HG02852 (cell line): ENCODE data around the gene FRAS1.
"Not testable (repeated sequence)": the region's sequence is repeated elsewhere in the genome, so short reads cannot be mapped to it uniquely, and the experiment has no call there.

Source experiments
- ATAC-seq: cut with Tn5 transposase; IDR thresholded peaks from one replicate; pipeline ENCODE4 v1.9.1; 2021; ENCODE audit warnings: mild to moderate bottlenecking, moderate library complexity; ENCODE audit not compliant: unreplicated experiment

Gene FRAS1

GRCh38 chr4:78482281-78482680 lies 425.2 kb downstream of the FRAS1 start:
- ATAC-seq = no peak

- no peak for ATAC-seq
Measured at GRCh38 chr4:78483811-78484210, 426.7 kb downstream of the FRAS1 start.

- no peak for ATAC-seq
Measured at GRCh38 chr4:78484574-78484973, 427.5 kb downstream of the FRAS1 start.

DNA sequence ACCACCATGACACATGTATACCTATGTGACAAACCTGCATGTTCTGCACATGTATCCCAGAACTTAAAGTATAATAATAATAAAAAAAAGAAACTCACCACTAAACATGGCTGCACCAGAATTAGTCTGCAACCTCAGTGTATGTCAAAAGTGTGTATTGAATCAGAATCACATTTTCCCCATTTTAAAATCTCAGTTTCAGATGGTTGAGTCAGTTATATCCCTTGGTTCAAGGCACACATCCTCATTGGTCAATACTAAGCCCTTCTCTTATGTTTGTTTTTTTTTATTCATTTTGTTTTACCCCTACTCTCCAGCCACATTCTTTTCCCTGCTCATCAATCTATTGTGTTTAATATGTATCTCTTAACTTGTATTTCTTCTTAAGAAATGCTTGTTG lies 436.6 kb downstream of the FRAS1 start:
- ATAC-seq = no peak

DNA sequence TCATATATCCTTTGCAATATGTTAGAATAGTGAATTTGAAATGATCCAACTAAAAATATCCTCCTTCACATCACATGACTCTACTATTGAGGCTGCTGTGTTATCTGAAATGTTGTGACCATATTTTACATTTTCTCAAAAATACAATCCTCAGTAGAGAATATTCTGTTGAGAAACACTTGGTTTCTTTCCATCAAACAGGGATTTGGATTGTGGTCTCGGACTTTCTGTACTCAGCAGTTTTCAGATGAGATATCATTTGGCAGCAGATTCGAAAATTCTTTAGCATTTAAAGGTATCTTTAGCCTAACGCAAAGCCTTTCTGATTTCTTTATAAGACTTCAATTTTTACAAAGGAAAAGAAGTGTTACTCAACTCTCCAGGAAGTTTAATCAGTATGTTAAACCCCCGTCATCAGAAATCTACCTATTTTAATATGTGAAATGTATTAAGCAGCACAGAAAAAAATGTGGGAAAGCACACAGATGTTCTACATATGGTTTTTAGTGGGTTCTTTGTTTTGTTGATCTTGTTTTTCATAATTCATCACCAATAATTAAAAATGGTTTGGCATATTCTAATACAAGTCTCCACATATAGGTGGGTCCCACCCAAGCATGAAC lies 439.0 kb downstream of the FRAS1 start:
- ATAC-seq = no peak

GRCh38 chr4:78506260-78506659 lies 449.1 kb downstream of the FRAS1 start:
- ATAC-seq = not testable (repeated sequence)

DNA sequence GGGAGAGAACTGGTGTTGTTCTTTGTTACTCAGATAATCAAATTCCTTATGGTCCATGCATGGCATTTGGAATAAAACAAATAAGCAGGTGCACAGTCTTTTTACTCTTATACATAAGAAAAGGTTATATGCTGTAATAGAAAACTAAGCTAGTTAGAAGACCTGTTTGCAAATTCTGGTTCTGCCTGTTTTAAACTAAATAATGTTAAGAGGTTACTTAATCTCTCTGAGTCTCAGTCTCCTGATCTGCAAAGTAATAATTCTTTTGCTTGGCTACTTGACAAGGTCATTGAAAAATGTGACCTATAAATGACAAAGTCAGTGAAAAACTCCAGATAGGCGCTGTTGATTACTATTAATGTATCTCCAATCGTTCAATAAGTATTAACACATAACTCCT lies 451.9 kb downstream of the FRAS1 start:
- ATAC-seq = no peak

DNA sequence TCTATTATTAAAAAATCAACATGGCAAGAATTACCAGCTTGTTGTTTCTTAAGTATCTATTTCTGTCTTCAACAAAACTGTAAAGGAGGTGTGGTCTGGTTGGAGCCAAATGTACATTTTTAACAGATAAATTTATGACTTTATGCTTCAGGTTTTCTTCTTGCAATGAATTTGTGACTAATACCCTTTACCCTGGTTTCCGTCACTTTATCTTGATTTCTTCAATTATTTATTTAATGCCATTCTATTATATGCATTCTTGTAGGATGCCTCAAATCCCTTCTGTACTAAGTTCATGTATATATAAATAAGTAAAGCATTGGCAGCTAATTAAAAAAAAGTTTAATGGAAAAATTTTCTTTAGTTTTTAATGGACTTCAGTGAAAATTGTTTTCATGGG lies 453.0 kb downstream of the FRAS1 start:
- no peak for ATAC-seq

GRCh38 chr4:78510681-78511080 lies 453.6 kb downstream of the FRAS1 start:
- ATAC-seq = no peak

- no peak for ATAC-seq
Measured at GRCh38 chr4:78512357-78512920, 455.3 kb downstream of the FRAS1 start.

DNA sequence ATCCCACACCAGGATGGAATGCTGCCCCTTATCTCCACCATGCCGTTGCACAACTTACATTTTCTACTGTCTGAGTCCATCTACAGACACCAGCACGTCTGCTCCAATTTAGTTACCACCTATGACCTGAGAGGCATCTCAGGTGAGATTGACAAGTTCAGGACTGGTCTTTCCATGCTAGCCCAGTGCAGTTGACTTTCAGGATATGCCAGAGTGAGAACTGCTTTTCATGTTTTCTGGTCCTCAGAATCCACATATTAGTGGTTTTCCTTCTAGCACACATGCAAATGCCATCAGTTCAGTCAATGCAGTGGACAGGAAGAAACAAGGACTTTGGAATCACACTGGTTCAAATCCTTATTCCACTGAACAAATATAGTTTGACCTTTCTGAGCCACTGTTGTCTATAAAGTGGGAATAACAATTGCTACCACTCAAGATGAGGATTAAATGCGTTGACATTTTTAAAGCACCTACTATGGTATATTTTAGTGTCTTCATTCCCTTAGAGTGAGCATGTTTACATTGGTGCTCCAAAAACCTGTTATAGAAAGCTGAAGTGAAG lies 456.4 kb downstream of the FRAS1 start:
- no peak for ATAC-seq

DNA sequence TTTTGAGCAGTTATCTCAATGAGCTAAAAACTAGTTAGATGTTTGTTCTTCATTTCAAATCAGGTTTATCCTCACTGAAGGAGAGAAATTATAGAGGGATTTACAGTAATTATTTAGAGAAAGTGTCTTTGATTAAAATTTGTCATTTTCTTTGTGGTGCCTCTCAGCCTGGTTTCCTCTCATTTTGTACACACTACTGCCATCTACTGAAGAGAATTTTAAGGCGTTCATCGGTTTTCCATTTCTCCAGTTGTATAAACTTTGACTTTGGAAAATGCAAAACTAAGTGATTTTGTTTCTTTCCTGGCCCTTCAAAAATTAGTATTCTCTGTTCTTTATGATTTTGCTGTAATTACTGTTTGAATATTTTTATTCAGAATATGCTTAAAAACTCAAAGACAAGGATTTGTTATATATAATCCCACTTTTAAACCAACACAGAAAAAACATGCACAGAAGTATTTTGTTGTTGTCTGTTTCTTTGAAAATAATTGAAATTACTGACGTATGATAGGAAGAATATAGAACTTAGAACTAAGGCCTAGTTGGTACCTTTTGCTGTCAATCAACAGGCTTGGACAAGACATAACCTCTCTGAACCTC lies 460.0 kb downstream of the FRAS1 start:
- ATAC-seq = no peak

DNA sequence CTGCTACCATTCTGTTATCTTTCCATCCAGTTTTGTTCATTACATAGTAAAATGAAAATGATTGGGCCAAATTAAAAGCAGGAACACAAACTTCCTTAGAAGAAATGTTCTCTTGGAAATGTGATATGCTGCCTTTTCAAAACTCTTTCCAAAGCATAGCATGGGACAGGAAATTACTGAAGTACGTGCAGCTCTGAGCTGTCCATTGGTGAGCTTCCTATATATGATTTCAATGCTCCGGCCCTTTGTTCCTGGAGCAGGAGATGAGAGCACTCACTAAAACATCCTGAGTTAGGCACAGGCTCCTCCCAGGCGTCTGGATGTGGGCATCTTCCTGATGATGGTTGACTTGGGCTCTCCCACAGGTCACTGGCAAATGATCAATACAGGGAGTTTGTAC lies 461.4 kb downstream of the FRAS1 start:
- ATAC-seq = no peak

DNA sequence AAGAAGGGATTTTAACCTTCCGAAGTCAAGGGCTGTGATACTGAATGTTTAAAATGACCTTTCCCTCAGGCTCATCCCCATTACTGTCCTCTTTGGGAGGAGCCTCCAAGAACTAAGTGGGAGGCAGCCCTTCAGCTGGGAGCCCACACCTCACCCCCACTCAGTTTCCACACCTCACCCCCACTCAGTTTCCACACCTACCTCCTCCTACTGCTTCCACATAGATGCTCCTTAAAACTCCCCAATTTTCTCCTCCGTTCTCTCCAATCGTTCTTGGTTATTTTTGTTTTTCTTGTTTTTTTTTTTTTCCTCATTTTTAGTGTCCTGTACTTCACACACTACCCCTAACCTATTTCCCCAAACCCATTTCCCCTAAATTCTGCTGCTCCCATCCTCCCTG lies 462.8 kb downstream of the FRAS1 start:
- ATAC-seq = no peak

GRCh38 chr4:78520808-78521226 lies 463.7 kb downstream of the FRAS1 start:
- no peak for ATAC-seq

DNA sequence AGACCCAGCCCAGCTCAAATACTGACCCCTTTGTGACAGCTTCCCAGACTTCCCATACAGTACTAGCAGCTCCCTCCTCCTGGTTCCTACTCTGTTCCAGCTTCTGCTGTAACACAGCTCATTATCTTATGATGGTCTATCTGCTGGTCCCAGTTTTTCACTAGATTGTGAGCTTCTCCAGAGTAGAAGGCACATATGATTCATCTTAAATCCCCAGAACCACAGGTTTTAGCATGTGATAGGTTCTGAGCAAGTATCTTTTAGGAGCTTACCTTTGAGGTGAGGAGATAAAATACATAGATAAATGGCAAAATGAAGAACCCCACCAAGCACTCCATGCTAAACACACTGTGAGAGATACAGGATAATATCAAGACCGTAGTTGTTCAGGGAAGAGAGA lies 466.9 kb downstream of the FRAS1 start:
- no peak for ATAC-seq

DNA sequence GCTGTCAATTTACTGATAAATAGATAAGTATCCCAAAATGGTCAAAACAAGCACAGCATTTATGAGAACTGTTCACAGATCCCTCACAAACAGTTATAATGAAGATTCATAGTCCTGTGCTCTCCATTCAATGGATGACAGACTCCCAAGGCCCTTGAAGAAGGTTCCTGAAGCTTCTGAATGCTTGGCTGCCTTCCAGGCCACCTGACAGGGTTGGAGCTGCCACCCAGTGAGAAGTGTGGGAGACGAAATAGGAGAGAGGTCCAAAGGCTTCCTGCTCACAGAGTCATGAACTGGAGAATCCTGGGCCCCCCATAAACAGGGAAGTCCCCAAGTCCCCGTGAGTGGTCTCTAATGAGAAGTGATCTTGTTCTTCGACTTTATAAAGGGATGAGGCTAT lies 468.4 kb downstream of the FRAS1 start:
- ATAC-seq = no peak

- ATAC-seq = no peak
Measured at GRCh38 chr4:78527103-78527502, 470.0 kb downstream of the FRAS1 start.

DNA sequence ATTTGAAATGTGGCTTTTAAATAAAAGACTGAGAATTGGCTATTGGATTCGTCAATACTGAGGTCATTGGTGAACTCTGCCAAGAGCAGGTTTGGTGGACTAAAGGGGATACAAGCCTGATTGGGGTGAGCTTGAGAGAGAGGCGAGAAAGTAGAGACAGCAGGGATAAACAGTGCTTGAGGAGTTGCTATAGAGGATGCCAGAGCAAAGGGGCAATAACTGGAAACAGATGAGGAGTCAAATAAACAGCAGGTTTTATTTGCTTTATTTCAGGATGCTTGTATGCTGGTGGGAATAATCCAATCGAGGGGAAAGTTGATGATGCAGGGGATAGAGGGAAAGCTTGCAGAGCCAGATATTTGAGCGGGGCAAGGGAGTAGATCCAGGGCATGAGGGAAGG lies 470.4 kb downstream of the FRAS1 start:
- ATAC-seq = no peak

DNA sequence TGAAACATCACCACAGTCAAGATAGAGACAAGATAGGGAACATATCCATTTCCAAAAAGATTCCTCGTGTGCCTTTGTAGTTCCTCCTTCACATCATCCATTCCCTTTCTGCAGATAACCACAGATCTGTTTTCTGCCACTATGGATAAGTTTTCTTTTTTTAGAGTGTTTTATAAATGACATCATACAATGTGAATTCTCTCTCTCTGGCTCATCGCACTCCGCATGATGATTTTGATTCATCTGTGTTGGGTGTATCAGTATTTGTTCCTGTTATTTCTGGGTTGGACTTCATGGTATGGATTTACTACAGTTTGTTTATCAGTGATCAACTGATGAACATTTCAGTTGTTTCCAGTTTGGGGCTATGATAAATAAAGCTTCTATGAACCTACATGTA lies 471.2 kb downstream of the FRAS1 start:
- ATAC-seq = no peak

GRCh38 chr4:78529569-78530209 lies 472.6 kb downstream of the FRAS1 start:
- no peak for ATAC-seq

DNA sequence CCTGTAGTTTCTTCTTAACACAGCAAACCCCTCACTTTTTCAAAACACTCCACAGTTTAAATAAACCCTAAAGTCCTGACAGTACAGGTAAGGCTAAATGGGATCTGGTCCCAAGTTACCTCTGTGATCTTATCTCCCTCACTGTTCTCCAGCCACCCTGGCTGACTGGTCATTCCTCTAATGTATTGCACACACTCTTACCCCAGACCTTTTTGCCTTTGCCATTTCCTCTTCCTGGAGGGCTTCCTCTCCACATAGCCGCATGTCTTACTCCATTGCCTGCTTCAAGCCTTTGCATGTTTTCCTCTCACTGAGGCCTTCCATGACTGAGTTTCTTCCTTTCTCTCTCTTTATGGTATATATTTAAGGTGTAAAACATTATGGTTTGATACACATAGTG lies 474.9 kb downstream of the FRAS1 start:
- no peak for ATAC-seq
